ENCODE results near the gene CPD.

DNA sequence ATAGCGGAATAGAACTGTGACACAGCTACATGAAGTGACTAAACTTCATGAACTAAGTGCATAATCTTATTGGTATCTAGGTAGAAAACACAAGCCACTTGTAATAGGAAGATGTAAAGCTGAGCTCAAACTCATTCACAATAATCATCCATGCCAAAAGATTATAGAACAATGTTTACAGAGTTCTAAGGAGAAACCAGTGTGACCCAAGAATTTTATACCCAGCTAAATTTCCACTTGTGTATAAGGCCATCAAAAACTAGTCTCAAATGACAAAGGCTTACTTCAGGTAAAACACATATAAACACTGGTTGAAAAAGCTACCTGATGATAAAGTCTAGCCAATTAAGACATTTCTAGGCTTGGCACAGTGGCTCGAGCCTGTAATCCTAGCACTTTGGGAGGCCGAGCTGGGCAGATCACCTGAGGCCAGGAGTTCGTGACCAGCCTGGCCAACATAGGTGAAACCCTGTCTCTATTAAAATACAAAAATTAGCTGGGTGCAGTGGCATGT, 16.9 kb upstream of the CPD start:
- no peak for TF ChIP-seq MAZ (CRISPR knock-in tag; conservative IDR thresholded peaks at IDR 0.05 in 1 of 2, IDR thresholded peaks at IDR 0.05 in 1 of 2)
- TF ChIP-seq, protein P1, sequence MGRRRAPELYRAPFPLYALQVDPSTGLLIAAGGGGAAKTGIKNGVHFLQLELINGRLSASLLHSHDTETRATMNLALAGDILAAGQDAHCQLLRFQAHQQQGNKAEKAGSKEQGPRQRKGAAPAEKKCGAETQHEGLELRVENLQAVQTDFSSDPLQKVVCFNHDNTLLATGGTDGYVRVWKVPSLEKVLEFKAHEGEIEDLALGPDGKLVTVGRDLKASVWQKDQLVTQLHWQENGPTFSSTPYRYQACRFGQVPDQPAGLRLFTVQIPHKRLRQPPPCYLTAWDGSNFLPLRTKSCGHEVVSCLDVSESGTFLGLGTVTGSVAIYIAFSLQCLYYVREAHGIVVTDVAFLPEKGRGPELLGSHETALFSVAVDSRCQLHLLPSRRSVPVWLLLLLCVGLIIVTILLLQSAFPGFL (CRISPR knock-in tag; IDR thresholded peaks at IDR 0.05) = no peak
- TF ChIP-seq, protein P2, sequence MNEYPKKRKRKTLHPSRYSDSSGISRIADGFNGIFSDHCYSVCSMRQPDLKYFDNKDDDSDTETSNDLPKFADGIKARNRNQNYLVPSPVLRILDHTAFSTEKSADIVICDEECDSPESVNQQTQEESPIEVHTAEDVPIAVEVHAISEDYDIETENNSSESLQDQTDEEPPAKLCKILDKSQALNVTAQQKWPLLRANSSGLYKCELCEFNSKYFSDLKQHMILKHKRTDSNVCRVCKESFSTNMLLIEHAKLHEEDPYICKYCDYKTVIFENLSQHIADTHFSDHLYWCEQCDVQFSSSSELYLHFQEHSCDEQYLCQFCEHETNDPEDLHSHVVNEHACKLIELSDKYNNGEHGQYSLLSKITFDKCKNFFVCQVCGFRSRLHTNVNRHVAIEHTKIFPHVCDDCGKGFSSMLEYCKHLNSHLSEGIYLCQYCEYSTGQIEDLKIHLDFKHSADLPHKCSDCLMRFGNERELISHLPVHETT (CRISPR knock-in tag; conservative IDR thresholded peaks at IDR 0.05 in 1 of 2, IDR thresholded peaks at IDR 0.05 in 1 of 2) = no peak
- no peak for TF ChIP-seq SAP30 (IDR thresholded peaks at IDR 0.05; ENCODE audit: borderline replicate concordance, insufficient read depth, low read depth, low read length, poor library complexity, severe bottlenecking)
- TF ChIP-seq BRCA1 (IDR thresholded peaks at IDR 0.05) = no peak
- TF ChIP-seq BRCA1 (CRISPR knock-in tag; IDR thresholded peaks at IDR 0.05) = no peak
- TF ChIP-seq, protein P3, sequence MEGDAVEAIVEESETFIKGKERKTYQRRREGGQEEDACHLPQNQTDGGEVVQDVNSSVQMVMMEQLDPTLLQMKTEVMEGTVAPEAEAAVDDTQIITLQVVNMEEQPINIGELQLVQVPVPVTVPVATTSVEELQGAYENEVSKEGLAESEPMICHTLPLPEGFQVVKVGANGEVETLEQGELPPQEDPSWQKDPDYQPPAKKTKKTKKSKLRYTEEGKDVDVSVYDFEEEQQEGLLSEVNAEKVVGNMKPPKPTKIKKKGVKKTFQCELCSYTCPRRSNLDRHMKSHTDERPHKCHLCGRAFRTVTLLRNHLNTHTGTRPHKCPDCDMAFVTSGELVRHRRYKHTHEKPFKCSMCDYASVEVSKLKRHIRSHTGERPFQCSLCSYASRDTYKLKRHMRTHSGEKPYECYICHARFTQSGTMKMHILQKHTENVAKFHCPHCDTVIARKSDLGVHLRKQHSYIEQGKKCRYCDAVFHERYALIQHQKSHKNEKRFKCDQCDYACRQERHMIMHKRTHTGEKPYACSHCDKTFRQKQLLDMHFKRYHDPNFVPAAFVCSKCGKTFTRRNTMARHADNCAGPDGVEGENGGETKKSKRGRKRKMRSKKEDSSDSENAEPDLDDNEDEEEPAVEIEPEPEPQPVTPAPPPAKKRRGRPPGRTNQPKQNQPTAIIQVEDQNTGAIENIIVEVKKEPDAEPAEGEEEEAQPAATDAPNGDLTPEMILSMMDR (IDR thresholded peaks at IDR 0.05 in 2 of 3, conservative IDR thresholded peaks at IDR 0.05 in 1 of 3; ENCODE audit: insufficient read depth in 2 of 3, low read depth in 1 of 3, low read length in 3 of 3) = no peak
- TF ChIP-seq PHF20 (IDR thresholded peaks at IDR 0.05; ENCODE audit: partially characterized antibody) = no peak
- no peak for TF ChIP-seq ZFX (CRISPR knock-in tag; IDR thresholded peaks at IDR 0.05)
- TF ChIP-seq DIDO1 (tag; IDR thresholded peaks at IDR 0.05; ENCODE audit: low read depth) = no peak
